Caco-2 (cell line): Measurements from ENCODE around the gene ACOXL. TPM values are rescaled to one million over a fixed set of nuclear protein-coding genes. Genes with fewer than 3 reads are reported as not detected.
A peak's percentile ranks its signal among the peaks of the same experiment; 100 is the strongest.

ENCODE experiments used
- BruUV-seq: library from RNA; stranded (reverse); fragments of 400-500 nt; replicated peaks from 2 replicates; lab custom pipeline; 2021; lab: Mats Ljungman, UMichigan
- CTCF ChIA-PET: fragments of 300-600 bp; sonication (Branson Sonifier 250); formaldehyde crosslinking; loops from one replicate; lab custom pipeline; 2022; ENCODE audit warnings: antibody characterized with exemption; lab: Charles Lee
- POLR2A ChIA-PET: fragments of 300-600 bp; sonication (Branson Sonifier 250); formaldehyde crosslinking; loops from one replicate; lab custom pipeline; 2022; ENCODE audit warnings: antibody characterized with exemption; lab: Charles Lee
- DNase-seq, 2 experiments: peaks; one replicate each; pipeline versions ENCODE4 v3.0.0 to v3.0.0-alpha.2; 2020 to 2022
- H3K27me3 ChIP-seq: replicated peaks from 2 replicates; pipeline ENCODE4 v1.6.0; 2011; ENCODE audit warnings: low read length; ENCODE audit not compliant: control insufficient read depth, insufficient read depth
- H3K36me3 ChIP-seq: 2 replicates; pipeline ENCODE4 v1.5.1; 2011; ENCODE audit warnings: low read length; ENCODE audit not compliant: control insufficient read depth, insufficient read depth
- H3K4me1 ChIP-seq: fragments of 250-450 bp; sonication (Bioruptor Pico); 2 replicates; pipeline ENCODE4 v1.5.1; 2020; ENCODE audit warnings: mild to moderate bottlenecking
- H3K4me3 ChIP-seq: 2 replicates; pipeline ENCODE4 v1.5.1; 2011; ENCODE audit warnings: low read depth, mild to moderate bottlenecking, control low read depth, low read length
- H3K9me3 ChIP-seq: fragments of 250-450 bp; sonication (Bioruptor Pico); 2 replicates; pipeline ENCODE4 v1.5.1; 2020; ENCODE audit warnings: mild to moderate bottlenecking, moderate library complexity
- H3K27ac Mint-ChIP-seq: one replicate; pipeline ENCODE4 v1.8.0; 2022; ENCODE audit warnings: mixed read lengths; ENCODE audit not compliant: unreplicated experiment
- H3K27me3 Mint-ChIP-seq: one replicate; pipeline ENCODE4 v1.8.0; 2022; ENCODE audit warnings: mixed read lengths; ENCODE audit not compliant: insufficient read depth, unreplicated experiment
- H3K36me3 Mint-ChIP-seq: one replicate; pipeline ENCODE4 v1.8.0; 2022; ENCODE audit warnings: mild to moderate bottlenecking, mixed read lengths; ENCODE audit not compliant: insufficient read depth, unreplicated experiment
- H3K4me1 Mint-ChIP-seq: one replicate; pipeline ENCODE4 v1.8.0; 2022; ENCODE audit warnings: low read depth, mixed read lengths; ENCODE audit not compliant: unreplicated experiment
- H3K4me3 Mint-ChIP-seq: one replicate; pipeline ENCODE4 v1.8.0; 2022; ENCODE audit warnings: mild to moderate bottlenecking, moderate library complexity, mixed read lengths; ENCODE audit not compliant: unreplicated experiment
- H3K9me3 Mint-ChIP-seq: one replicate; pipeline ENCODE4 v1.8.0; 2022; ENCODE audit warnings: mixed read lengths; ENCODE audit not compliant: unreplicated experiment
- intact Hi-C: fragments of 100-400 bp; cut with micrococcal nuclease; formaldehyde crosslinking; loops from one replicate; pipeline ENCODE4 v1.10.0; 2022; ENCODE audit not compliant: unreplicated experiment
- total RNA-seq: library from RNA; stranded (reverse); gene quantifications from 2 replicates; pipeline ENCODE4 v1.2.3, GENCODE V29; 2022
- TF ChIP-seq, protein P1 (sequence below), 2 experiments: fragments of 200-600 bp in 1 of 2; IDR thresholded peaks; 1 replicate in 1 of 2; 2 replicates in 1 of 2; pipeline versions ENCODE4 v1.5.1 to v1.8.0; 2011 to 2022; ENCODE audit warnings: antibody characterized with exemption in 1 of 2, control low read depth in 1 of 2, inconsistent platforms in 1 of 2, low read depth in 1 of 2, low read length in 1 of 2, mild to moderate bottlenecking in 1 of 2, moderate library complexity in 1 of 2; ENCODE audit not compliant: insufficient read depth in 1 of 2, severe bottlenecking in 1 of 2, unreplicated experiment in 1 of 2

The ACOXL gene
- total RNA-seq, 1 experiment from 2014 or later: 2.6 TPM

DNA sequence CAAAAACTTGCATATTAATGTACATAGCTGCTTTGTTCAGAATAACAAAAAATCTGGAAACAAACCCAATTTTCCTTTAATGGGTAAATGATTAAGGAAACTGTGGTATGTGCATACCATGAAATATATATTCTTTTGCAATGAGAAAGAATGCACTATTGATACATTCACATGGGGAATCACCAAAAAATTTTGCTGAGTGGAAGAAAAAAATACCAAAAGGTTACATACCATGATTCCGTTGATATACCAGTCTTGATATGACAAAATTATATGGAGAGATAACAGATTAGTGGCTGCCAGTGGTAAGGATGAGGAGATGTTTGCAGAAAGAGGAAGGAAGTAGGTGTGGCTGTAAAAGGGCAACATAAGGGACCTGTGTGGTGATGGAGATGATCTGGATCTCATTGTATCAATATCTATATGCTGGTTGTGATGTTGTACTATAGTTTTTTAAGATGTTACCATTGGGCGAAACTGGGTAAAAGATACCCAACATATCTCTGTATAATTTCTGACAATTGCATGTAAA, 333.8 kb downstream of the ACOXL start:
- intact Hi-C loops: no loop called here
- no peak overlapping the region for H3K4me3 Mint-ChIP-seq
- BruUV-seq: no TSS peak
- no peaks in the 10 kb centered on the region for H3K4me1 Mint-ChIP-seq
- CTCF ChIA-PET: no interaction called here
- H3K9me3 Mint-ChIP-seq: peaks cover 2% of the 10 kb centered on the region
- H3K36me3 Mint-ChIP-seq: no peaks in the 10 kb centered on the region
- H3K36me3 ChIP-seq: no peaks in the 10 kb centered on the region
- no peak overlapping the region for H3K27ac Mint-ChIP-seq
- H3K27me3 ChIP-seq: no peaks in the 10 kb centered on the region
- DNase-seq: no peak
- no peak overlapping the region for H3K4me3 ChIP-seq
- POLR2A ChIA-PET: no interaction called here
- no peaks in the 10 kb centered on the region for H3K9me3 ChIP-seq
- TF ChIP-seq, protein P1, sequence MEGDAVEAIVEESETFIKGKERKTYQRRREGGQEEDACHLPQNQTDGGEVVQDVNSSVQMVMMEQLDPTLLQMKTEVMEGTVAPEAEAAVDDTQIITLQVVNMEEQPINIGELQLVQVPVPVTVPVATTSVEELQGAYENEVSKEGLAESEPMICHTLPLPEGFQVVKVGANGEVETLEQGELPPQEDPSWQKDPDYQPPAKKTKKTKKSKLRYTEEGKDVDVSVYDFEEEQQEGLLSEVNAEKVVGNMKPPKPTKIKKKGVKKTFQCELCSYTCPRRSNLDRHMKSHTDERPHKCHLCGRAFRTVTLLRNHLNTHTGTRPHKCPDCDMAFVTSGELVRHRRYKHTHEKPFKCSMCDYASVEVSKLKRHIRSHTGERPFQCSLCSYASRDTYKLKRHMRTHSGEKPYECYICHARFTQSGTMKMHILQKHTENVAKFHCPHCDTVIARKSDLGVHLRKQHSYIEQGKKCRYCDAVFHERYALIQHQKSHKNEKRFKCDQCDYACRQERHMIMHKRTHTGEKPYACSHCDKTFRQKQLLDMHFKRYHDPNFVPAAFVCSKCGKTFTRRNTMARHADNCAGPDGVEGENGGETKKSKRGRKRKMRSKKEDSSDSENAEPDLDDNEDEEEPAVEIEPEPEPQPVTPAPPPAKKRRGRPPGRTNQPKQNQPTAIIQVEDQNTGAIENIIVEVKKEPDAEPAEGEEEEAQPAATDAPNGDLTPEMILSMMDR (IDR thresholded peaks at IDR 0.05; ENCODE audit: insufficient read depth in 1 of 2, low read depth in 1 of 2, low read length in 1 of 2, severe bottlenecking in 1 of 2, unreplicated experiment in 1 of 2): no peak
- H3K4me1 ChIP-seq: peaks cover 9% of the 10 kb centered on the region
- no peaks in the 10 kb centered on the region for H3K27me3 Mint-ChIP-seq

DNA sequence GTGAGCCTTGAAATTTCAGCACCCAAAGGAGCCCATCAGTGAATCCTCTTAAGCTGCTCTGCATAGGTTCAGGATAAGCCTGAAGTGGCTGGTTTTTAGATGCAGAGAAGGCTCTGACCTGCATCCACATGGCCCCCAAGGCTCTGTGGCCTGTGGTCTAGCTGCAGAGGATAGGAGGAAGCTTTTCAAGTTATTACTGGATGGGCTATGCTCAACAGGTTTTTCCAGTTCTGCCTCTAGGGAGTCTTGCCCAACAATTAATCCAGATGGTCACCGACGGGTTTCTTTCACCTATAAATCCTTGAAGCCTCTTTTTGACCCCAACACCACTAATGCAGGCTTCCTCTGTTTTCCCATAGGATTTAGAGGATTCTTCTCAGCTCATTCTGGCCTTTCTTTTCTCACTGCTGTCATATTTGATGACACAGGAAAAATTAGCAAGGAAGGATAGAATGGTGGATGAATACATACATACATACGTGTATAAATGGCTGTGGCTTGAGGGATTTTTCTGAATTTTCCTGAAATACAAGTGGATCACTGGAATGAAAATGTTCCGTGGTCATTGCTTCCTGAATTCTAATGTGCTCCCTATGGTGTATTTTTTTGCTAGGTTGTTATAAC, 336.2 kb downstream of the ACOXL start:
- no peaks in the 10 kb centered on the region for H3K36me3 ChIP-seq
- ChIA-PET CTCF (no interaction called here), POLR2A (no interaction called here)
- no peaks in the 10 kb centered on the region for H3K36me3 Mint-ChIP-seq
- BruUV-seq: no TSS peak
- H3K27me3 ChIP-seq: no peaks in the 10 kb centered on the region
- H3K4me3 Mint-ChIP-seq: no peak overlapping the region
- no peaks in the 10 kb centered on the region for H3K9me3 ChIP-seq
- no peak overlapping the region for H3K4me3 ChIP-seq
- intact Hi-C loops: no loop called here
- H3K27ac Mint-ChIP-seq: no peak overlapping the region
- peaks cover 9% of the 10 kb centered on the region for H3K4me1 ChIP-seq
- no peaks in the 10 kb centered on the region for H3K27me3 Mint-ChIP-seq
- TF ChIP-seq, protein P1 (IDR thresholded peaks at IDR 0.05; ENCODE audit: insufficient read depth in 1 of 2, low read depth in 1 of 2, low read length in 1 of 2, severe bottlenecking in 1 of 2, unreplicated experiment in 1 of 2): no peak
- no peaks in the 10 kb centered on the region for H3K4me1 Mint-ChIP-seq
- DNase-seq: peak; percentile 66 to 73
- H3K9me3 Mint-ChIP-seq: no peaks in the 10 kb centered on the region

DNA sequence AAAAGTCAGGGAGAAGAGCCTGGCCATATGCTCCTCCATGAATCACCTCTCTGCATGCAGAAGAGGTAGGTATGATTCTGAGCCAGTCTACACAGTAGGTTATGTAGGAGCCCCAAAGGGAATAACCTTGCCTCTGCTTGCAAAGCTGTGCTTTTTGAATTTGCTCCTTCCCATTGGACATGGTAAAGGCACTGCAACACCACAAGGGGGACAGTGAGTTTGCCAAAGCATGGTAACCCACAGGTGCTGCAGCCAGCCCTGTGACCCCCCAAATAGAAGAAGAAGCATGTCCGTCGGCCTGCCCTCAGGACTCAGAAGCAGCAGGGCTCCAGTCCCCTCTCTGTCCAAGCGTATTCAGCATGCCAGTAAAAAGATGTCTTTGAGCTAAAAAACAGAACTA, 337.3 kb downstream of the ACOXL start:
- intact Hi-C loops: no loop called here
- H3K4me3 ChIP-seq: no peak overlapping the region
- ChIA-PET POLR2A (no interaction called here), CTCF (no interaction called here)
- no peaks in the 10 kb centered on the region for H3K27me3 Mint-ChIP-seq
- H3K4me1 Mint-ChIP-seq: no peaks in the 10 kb centered on the region
- no TSS peak for BruUV-seq
- DNase-seq: no peak
- H3K36me3 Mint-ChIP-seq: no peaks in the 10 kb centered on the region
- TF ChIP-seq, protein P1 (IDR thresholded peaks at IDR 0.05; ENCODE audit: insufficient read depth in 1 of 2, low read depth in 1 of 2, low read length in 1 of 2, severe bottlenecking in 1 of 2, unreplicated experiment in 1 of 2): peak; percentile 24 to 29
- no peaks in the 10 kb centered on the region for H3K27me3 ChIP-seq
- H3K4me3 Mint-ChIP-seq: no peak overlapping the region
- H3K27ac Mint-ChIP-seq: no peak overlapping the region
- no peaks in the 10 kb centered on the region for H3K36me3 ChIP-seq
- no peaks in the 10 kb centered on the region; the same call in 1 of the 2 replicates for H3K9me3 ChIP-seq
- peaks cover 9% of the 10 kb centered on the region for H3K4me1 ChIP-seq
- H3K9me3 Mint-ChIP-seq: no peaks in the 10 kb centered on the region
